A549 (cell line): Measurements from ENCODE around the gene GPC1. TPM values are rescaled to one million over a fixed set of nuclear protein-coding genes. Genes with fewer than 3 reads are reported as not detected.

Experiments used
- ATAC-seq, 2 experiments: fragments of 200-7000 bp in 1 of 2; fragments of >200 bp in 1 of 2; cut with Nextera tagmentation in 1 of 2; cut with Tn5 transposase in 1 of 2; 3 replicates each; pipeline versions ENCODE4 v1.8.0 to v1.9.1; 2018 to 2020; ENCODE audit warnings: mild to moderate bottlenecking in 1 of 2, moderate library complexity in 1 of 2
- CTCF ChIA-PET: fragments of 300-600 bp; sonication (Branson Sonifier 250); formaldehyde crosslinking; extraction: SDS; loops from one replicate; lab custom pipeline; 2021; ENCODE audit warnings: antibody characterized with exemption, inconsistent platforms; lab: Yijun Ruan, JAX
- POLR2A ChIA-PET: fragments of 350-600 bp; formaldehyde crosslinking; extraction: SDS; loops from one replicate; lab custom pipeline; 2021; ENCODE audit warnings: antibody characterized with exemption, inconsistent platforms; lab: Yijun Ruan, JAX
- DNase-seq, 2 experiments: peaks; one replicate each; pipeline versions ENCODE4 v3.0.0 to v3.0.0-alpha.2; 2011 to 2016; ENCODE audit warnings: low read depth in 1 of 2, low spot score in 1 of 2
- FAIRE-seq: peaks from 2 replicates; lab custom pipeline; 2011; peaks lifted over from hg19 to GRCh38; lab: Jason Lieb, UNC
- H3K27ac ChIP-seq, 2 experiments: fragments of >200 bp; sonication (Bioruptor Twin); formaldehyde crosslinking; 3 replicates each; pipeline ENCODE4 v1.5.1; 2016 to 2017
- H3K4me1 ChIP-seq: fragments of >200 bp; sonication (Bioruptor Twin); formaldehyde crosslinking; 3 replicates; pipeline ENCODE4 v1.6.1; 2016
- H3K4me2 ChIP-seq: fragments of >200 bp; sonication (Bioruptor Twin); formaldehyde crosslinking; 3 replicates; pipeline ENCODE4 v1.6.1; 2016
- H3K4me3 ChIP-seq: fragments of >200 bp; sonication (Bioruptor Twin); formaldehyde crosslinking; 3 replicates; pipeline ENCODE4 v1.5.1; 2016
- H3K9me3 ChIP-seq: fragments of >200 bp; sonication (Bioruptor Twin); formaldehyde crosslinking; 3 replicates; pipeline ENCODE4 v1.6.1; 2016
- CBX8 ChIP-seq: fragments of 200-600 bp; sonication (generic); IDR thresholded peaks from 2 replicates; pipeline ENCODE4 v1.6.1; 2016
- CHD4 ChIP-seq: fragments of 200-600 bp; sonication (generic); IDR thresholded peaks from 2 replicates; pipeline ENCODE4 v1.6.1; 2016; ENCODE audit warnings: antibody characterized with exemption, mild to moderate bottlenecking, borderline replicate concordance
- EHF ChIP-seq: fragments of 250-450 bp; sonication (Bioruptor Pico); IDR thresholded peaks from 2 replicates; pipeline ENCODE4 v1.5.0; 2020; ENCODE audit warnings: mild to moderate bottlenecking
- EHMT2 ChIP-seq: fragments of 200-600 bp; sonication (generic); IDR thresholded peaks from 2 replicates; pipeline ENCODE4 v1.6.1; 2016; ENCODE audit warnings: antibody characterized with exemption, low read depth, mild to moderate bottlenecking, moderate library complexity
- EP300 ChIP-seq, 2 experiments: fragments of >200 bp; sonication (Bioruptor Twin); formaldehyde crosslinking; IDR thresholded peaks; 2 replicates in 1 of 2; 3 replicates in 1 of 2; pipeline ENCODE4 v1.6.1; 2016 to 2017
- FOSL2 ChIP-seq, 2 experiments: fragments of 450-650 bp in 1 of 2; fragments of >200 bp in 1 of 2; sonication (Bioruptor Twin) in 1 of 2; formaldehyde crosslinking; IDR thresholded peaks; 2 replicates each; pipeline versions ENCODE4 v1.5.0 to v1.6.1; 2016 to 2020; ENCODE audit warnings: mild to moderate bottlenecking in 1 of 2, moderate library complexity in 1 of 2
- GATA3 ChIP-seq: IDR thresholded peaks from 2 replicates; pipeline ENCODE4 v1.6.1; 2012; ENCODE audit warnings: borderline replicate concordance
- HOXA7 ChIP-seq: fragments of 250-450 bp; sonication (Bioruptor Pico); IDR thresholded peaks from 2 replicates; pipeline ENCODE4 v1.5.0; 2020; ENCODE audit warnings: mild to moderate bottlenecking, moderate library complexity
- KDM5A ChIP-seq: fragments of 200-600 bp; sonication (generic); IDR thresholded peaks from 2 replicates; pipeline ENCODE4 v1.6.1; 2016; ENCODE audit warnings: antibody characterized with exemption, mild to moderate bottlenecking
- MAFK ChIP-seq: fragments of 450-650 bp; IDR thresholded peaks from 2 replicates; pipeline ENCODE4 v1.6.1; 2014; ENCODE audit not compliant: partially characterized antibody
- NFE2L2 ChIP-seq: fragments of 150-350 bp; conservative IDR thresholded peaks from 2 replicates; pipeline ENCODE4 v1.6.1; 2014; ENCODE audit warnings: low read length
- PHF8 ChIP-seq: fragments of 200-600 bp; sonication (generic); IDR thresholded peaks from 2 replicates; pipeline ENCODE4 v1.6.1; 2016; ENCODE audit warnings: low read depth, mild to moderate bottlenecking, antibody characterized with exemption, moderate library complexity, borderline replicate concordance
- RCOR1 ChIP-seq: fragments of 150-350 bp; IDR thresholded peaks from 2 replicates; pipeline ENCODE4 v1.6.1; 2014; ENCODE audit warnings: antibody characterized with exemption, low read length, low read depth
- SMC3 ChIP-seq: fragments of >200 bp; sonication (Bioruptor Twin); formaldehyde crosslinking; IDR thresholded peaks from 3 replicates; pipeline ENCODE4 v1.6.1; 2018; ENCODE audit warnings: inconsistent platforms
- SREBF2 ChIP-seq: fragments of 450-650 bp; IDR thresholded peaks from 2 replicates; pipeline ENCODE4 v1.6.1; 2014; ENCODE audit warnings: mild to moderate bottlenecking, moderate library complexity
- ZC3H11A ChIP-seq: fragments of 450-650 bp; IDR thresholded peaks from 2 replicates; pipeline ENCODE4 v1.6.1; 2014; ENCODE audit warnings: antibody characterized with exemption, mild to moderate bottlenecking
- ZFP36 ChIP-seq: fragments of 450-650 bp; IDR thresholded peaks from 2 replicates; pipeline ENCODE4 v1.6.1; 2014; ENCODE audit warnings: borderline replicate concordance; ENCODE audit not compliant: partially characterized antibody
- ZNF302 ChIP-seq: fragments of 250-450 bp; sonication (Bioruptor Pico); IDR thresholded peaks from 2 replicates; pipeline ENCODE4 v1.9.0; 2021; ENCODE audit warnings: inconsistent platforms, mild to moderate bottlenecking, moderate library complexity
- WGBS: methylation state at CpG from one replicate; pipeline ENCODE4 v1.1.6; 2017; ENCODE audit errors: missing lambda C conversion rate; 5-methylcytosine and 5-hydroxymethylcytosine counted together
- polyA plus RNA-seq, 4 experiments: library from polyadenylated mRNA; depleted of rRNA in 3 of 4; stranded (reverse); fragments of >200 nt; fragmentation: RNase III in 1 of 4; extraction: RNeasy Plus Mini Kit Qiagen cat#74134 plus additional on column Dnase treatment in 1 of 4; gene quantifications; 2 replicates in 3 of 4; 3 replicates in 1 of 4; pipeline ENCODE4 v1.2.3, GENCODE V29; 2011 to 2017
- TF ChIP-seq, protein P1 (sequence below): IDR thresholded peaks from 2 replicates; pipeline ENCODE4 v1.6.1; 2012; ENCODE audit warnings: low read depth, borderline replicate concordance
- TF ChIP-seq, protein P2 (sequence below): fragments of 450-650 bp; IDR thresholded peaks from 2 replicates; pipeline ENCODE4 v1.6.1; 2014; ENCODE audit warnings: antibody characterized with exemption
- TF ChIP-seq, protein P3 (sequence below): fragments of 200-600 bp; sonication (generic); IDR thresholded peaks from 2 replicates; pipeline ENCODE4 v1.6.1; 2016; ENCODE audit warnings: antibody characterized with exemption, mild to moderate bottlenecking, moderate library complexity
- TF ChIP-seq, protein P4 (sequence below): fragments of 150-350 bp; IDR thresholded peaks from 2 replicates; pipeline ENCODE4 v1.6.1; 2014; ENCODE audit warnings: low read depth, mild to moderate bottlenecking, low read length

Gene GPC1
- polyA plus RNA-seq, 2 of the 4 experiments (the other 2 are of a cell fraction), result 19.8 to 97.7 TPM

DNA sequence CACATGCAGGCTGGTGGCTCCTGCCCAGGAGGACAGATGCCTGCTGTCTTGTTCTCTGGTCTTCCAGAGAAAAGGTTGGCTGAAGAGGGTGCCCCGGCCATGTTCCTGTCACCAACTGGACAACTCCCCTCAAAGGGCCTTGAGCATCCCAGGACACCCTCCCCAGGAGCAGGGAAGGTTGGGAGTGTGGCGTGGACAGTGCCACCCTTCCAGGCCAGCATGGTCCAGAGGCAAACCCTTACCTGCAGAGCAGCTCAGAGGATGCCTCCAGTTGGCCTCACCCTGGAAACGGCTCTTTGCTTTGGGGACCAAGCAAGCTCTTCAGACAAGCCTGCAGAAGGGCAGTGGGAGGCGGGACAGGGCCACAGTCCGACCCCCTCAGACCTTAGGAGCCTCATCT, 4.9 kb upstream of the GPC1 start:
- WGBS, result 90% methylated on average over 4 of the region's 5 CpGs
- CTCF ChIA-PET, result interaction anchor here (0.8 to 1.3 kb wide), 3 partner anchors 43 to 281 kb away, joined by 3 read pairs; no protein-coding TSS in a partner anchor

DNA sequence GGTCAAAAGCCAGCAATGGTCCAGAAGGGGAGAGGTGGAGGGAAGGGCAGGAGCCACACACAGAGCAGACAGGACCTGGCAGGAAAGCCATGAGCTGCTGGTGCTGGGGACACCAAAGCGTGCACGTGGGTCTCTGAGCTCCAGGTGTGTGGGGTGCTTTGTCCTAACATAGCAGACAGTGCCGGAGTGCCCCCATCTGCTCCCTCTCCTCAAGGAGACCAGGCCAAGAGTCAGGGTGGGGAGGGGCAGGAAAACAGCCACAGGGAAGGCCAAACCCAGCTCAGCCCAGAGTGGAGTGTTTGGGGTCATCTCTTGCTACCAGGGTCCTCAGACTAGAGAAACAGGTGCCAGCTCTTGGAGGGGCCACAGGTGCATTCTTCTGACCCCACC, 4.2 kb upstream of the GPC1 start:
- WGBS, result 93% methylated on average over 3 of the region's 3 CpGs
- POLR2A ChIA-PET, result interaction anchor here (1.5 kb wide), 1 partner anchor 61 kb away, joined by 7 read pairs; no protein-coding TSS in a partner anchor
- H3K9me3 ChIP-seq, result peaks cover 1% of the 10 kb centered on the region; the same call in 1 of the 3 replicates
- FAIRE-seq (no peak), DNase-seq (no peak), ATAC-seq (no peak)
- CTCF ChIA-PET, result interaction anchor here (0.6 to 2.8 kb wide), 6 partner anchors 8 to 282 kb away, joined by 3 to 18 read pairs (median 3); no protein-coding TSS in a partner anchor
- peaks cover 41% of the 10 kb centered on the region for H3K4me1 ChIP-seq
- no peak for TF ChIP-seq ZFP36
- no peak for TF ChIP-seq SMC3
- TF ChIP-seq, protein P1, sequence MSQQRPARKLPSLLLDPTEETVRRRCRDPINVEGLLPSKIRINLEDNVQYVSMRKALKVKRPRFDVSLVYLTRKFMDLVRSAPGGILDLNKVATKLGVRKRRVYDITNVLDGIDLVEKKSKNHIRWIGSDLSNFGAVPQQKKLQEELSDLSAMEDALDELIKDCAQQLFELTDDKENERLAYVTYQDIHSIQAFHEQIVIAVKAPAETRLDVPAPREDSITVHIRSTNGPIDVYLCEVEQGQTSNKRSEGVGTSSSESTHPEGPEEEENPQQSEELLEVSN, result no peak
- TF ChIP-seq, protein P2, sequence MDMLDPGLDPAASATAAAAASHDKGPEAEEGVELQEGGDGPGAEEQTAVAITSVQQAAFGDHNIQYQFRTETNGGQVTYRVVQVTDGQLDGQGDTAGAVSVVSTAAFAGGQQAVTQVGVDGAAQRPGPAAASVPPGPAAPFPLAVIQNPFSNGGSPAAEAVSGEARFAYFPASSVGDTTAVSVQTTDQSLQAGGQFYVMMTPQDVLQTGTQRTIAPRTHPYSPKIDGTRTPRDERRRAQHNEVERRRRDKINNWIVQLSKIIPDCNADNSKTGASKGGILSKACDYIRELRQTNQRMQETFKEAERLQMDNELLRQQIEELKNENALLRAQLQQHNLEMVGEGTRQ, result no peak
- TF ChIP-seq GATA3, result no peak
- no peak for TF ChIP-seq RCOR1
- no peak for TF ChIP-seq SREBF2
- TF ChIP-seq, protein P3, sequence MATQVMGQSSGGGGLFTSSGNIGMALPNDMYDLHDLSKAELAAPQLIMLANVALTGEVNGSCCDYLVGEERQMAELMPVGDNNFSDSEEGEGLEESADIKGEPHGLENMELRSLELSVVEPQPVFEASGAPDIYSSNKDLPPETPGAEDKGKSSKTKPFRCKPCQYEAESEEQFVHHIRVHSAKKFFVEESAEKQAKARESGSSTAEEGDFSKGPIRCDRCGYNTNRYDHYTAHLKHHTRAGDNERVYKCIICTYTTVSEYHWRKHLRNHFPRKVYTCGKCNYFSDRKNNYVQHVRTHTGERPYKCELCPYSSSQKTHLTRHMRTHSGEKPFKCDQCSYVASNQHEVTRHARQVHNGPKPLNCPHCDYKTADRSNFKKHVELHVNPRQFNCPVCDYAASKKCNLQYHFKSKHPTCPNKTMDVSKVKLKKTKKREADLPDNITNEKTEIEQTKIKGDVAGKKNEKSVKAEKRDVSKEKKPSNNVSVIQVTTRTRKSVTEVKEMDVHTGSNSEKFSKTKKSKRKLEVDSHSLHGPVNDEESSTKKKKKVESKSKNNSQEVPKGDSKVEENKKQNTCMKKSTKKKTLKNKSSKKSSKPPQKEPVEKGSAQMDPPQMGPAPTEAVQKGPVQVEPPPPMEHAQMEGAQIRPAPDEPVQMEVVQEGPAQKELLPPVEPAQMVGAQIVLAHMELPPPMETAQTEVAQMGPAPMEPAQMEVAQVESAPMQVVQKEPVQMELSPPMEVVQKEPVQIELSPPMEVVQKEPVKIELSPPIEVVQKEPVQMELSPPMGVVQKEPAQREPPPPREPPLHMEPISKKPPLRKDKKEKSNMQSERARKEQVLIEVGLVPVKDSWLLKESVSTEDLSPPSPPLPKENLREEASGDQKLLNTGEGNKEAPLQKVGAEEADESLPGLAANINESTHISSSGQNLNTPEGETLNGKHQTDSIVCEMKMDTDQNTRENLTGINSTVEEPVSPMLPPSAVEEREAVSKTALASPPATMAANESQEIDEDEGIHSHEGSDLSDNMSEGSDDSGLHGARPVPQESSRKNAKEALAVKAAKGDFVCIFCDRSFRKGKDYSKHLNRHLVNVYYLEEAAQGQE, result no peak
- no peak for TF ChIP-seq CHD4
- no peak for TF ChIP-seq KDM5A
- no peak for TF ChIP-seq MAFK
- TF ChIP-seq EP300 (IDR thresholded peaks at IDR 0.05), result no peak
- TF ChIP-seq PHF8, result no peak
- no peak for TF ChIP-seq HOXA7 (CRISPR knock-in tag)
- TF ChIP-seq ZNF302 (CRISPR knock-in tag), result no peak
- TF ChIP-seq EHF, result no peak
- no peak for TF ChIP-seq EHMT2
- TF ChIP-seq NFE2L2, result no peak
- H3K4me2 ChIP-seq, result no peak overlapping the region
- H3K27ac ChIP-seq, result peak overlapping the region in 1 of 2 experiments; percentile 97; a peak in 4 of 6 replicates
- H3K4me3 ChIP-seq, result no peak overlapping the region

More for the DNA sequence above, 4.9 kb upstream of the GPC1 start:
- ATAC-seq (no peak), DNase-seq (no peak), FAIRE-seq (no peak)
- Histone ChIP-seq H3K4me3 (no peak overlapping the region), H3K9me3 (peaks cover 8% of the 10 kb centered on the region; the same call in 2 of the 3 replicates), H3K4me1 (peaks cover 41% of the 10 kb centered on the region), H3K27ac (peak overlapping the region; percentile 5 to 97; a peak in 2 of 6 replicates), H3K4me2 (no peak overlapping the region)
- TF ChIP-seq ZC3H11A (no peak), GATA3 (no peak), CBX8 (no peak), FOSL2 (IDR thresholded peaks at IDR 0.05) (no peak), FOSL2 (CRISPR knock-in tag; IDR thresholded peaks at IDR 0.05) (no peak)
- TF ChIP-seq, protein P4, sequence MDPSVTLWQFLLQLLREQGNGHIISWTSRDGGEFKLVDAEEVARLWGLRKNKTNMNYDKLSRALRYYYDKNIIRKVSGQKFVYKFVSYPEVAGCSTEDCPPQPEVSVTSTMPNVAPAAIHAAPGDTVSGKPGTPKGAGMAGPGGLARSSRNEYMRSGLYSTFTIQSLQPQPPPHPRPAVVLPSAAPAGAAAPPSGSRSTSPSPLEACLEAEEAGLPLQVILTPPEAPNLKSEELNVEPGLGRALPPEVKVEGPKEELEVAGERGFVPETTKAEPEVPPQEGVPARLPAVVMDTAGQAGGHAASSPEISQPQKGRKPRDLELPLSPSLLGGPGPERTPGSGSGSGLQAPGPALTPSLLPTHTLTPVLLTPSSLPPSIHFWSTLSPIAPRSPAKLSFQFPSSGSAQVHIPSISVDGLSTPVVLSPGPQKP, result no peak
- POLR2A ChIA-PET, result no interaction called here
